Aorta (tissue), 5 donors: Measurements from ENCODE around the gene NEURL4. TPM values are rescaled to one million over a fixed set of nuclear protein-coding genes. Genes with fewer than 3 reads are reported as not detected.
A peak's percentile ranks its signal among the peaks of the same experiment; 100 is the strongest.

Source experiments
- ATAC-seq: fragments of 200-7000 bp; cut with Tn5 transposase; one replicate; pipeline ENCODE4 v1.9.1; 2022; ENCODE audit warnings: moderate library complexity; ENCODE audit not compliant: low FRiP score
- DNase-seq, 2 donors: peaks; one replicate each; pipeline ENCODE4 v3.0.0-alpha.2; 2020
- H3K27ac ChIP-seq, 2 donors: one replicate each; pipeline ENCODE4 v1.5.1; 2013; ENCODE audit warnings: low read length in 2 of 2, mild to moderate bottlenecking in 2 of 2, moderate library complexity in 2 of 2, control low read depth in 1 of 2, inconsistent platforms in 1 of 2, low read depth in 1 of 2
- H3K27me3 ChIP-seq, 2 donors: one replicate each; pipeline ENCODE4 v1.6.1; 2013; ENCODE audit warnings: control low read depth in 1 of 2, low read length in 1 of 2, mild to moderate bottlenecking in 1 of 2, moderate library complexity in 1 of 2; ENCODE audit not compliant: insufficient read depth in 2 of 2, control insufficient read depth in 1 of 2
- H3K36me3 ChIP-seq, 2 donors: one replicate each; pipeline ENCODE4 v1.6.1; 2013; ENCODE audit warnings: control low read depth in 1 of 2, low read length in 1 of 2, mild to moderate bottlenecking in 1 of 2; ENCODE audit not compliant: insufficient read depth in 2 of 2, control insufficient read depth in 1 of 2
- H3K4me1 ChIP-seq, 2 donors: one replicate each; pipeline ENCODE4 v1.6.1; 2013; ENCODE audit warnings: low read length in 2 of 2, control low read depth in 1 of 2, mild to moderate bottlenecking in 1 of 2, moderate library complexity in 1 of 2; ENCODE audit not compliant: insufficient read depth in 2 of 2, control insufficient read depth in 1 of 2
- H3K4me3 ChIP-seq, 2 donors: one replicate each; pipeline ENCODE4 v1.5.1; 2013; ENCODE audit warnings: low read length in 2 of 2, control low read depth in 1 of 2, mild to moderate bottlenecking in 1 of 2
- H3K9me3 ChIP-seq: one replicate; pipeline ENCODE4 v1.6.1; 2013; ENCODE audit warnings: mild to moderate bottlenecking, low read length; ENCODE audit not compliant: control insufficient read depth
- WGBS, 2 donors: extraction: QIAGEN DNeasy Blood & Tissue Kit; methylation state at CpG; one replicate each; pipeline ENCODE4 v1.1.7; 2013; 5-methylcytosine and 5-hydroxymethylcytosine counted together
- intact Hi-C, 2 donors: fragments of 100-400 bp; cut with DNase I; formaldehyde crosslinking; loops; one replicate each; pipeline versions ENCODE4 v1.14.2 to v1.15.0; 2022
- polyA plus RNA-seq, 2 donors: library from polyadenylated mRNA; stranded (reverse); fragments of 200-250 nt; gene quantifications; one replicate each; pipeline ENCODE4 v1.2.3, GENCODE V29; 2013
- total RNA-seq, 2 donors: library from RNA; stranded (reverse); fragmentation: NEBNext Ultra II Directional; extraction: Animal tissue kit (Norgen Biotek cat#: 25700); gene quantifications; one replicate each; pipeline ENCODE4 v1.2.1, GENCODE V29; 2021
- donor health status: healthy with polysubstance abuse.
- donor health status: Bipolar disorder and iron deficiency.
- donor health status: DM: no; HTN: no; CAD: no.
- donor health status: DM: no; HTN: no; CAD: no.
- donor health status: DM: yes; HTN: yes; CAD: no.

Gene NEURL4
- total and polyA plus RNA-seq, 4 donors: 7.3 to 52.8 (median 30.6) TPM

GRCh38 chr17:7361906-7362305, 32.8 kb upstream of the NEURL4 start:
- no peaks in the 10 kb centered on the region for H3K36me3 ChIP-seq
- no peak for ATAC-seq
- H3K27ac ChIP-seq: no peak overlapping the region
- H3K4me1 ChIP-seq: no peaks in the 10 kb centered on the region
- 64 to 65% methylated on average over 3 of the region's 3 CpGs for WGBS, 2 donors
- no peak for DNase-seq
- no peaks in the 10 kb centered on the region for H3K9me3 ChIP-seq
- H3K4me3 ChIP-seq: no peak overlapping the region
- intact Hi-C loops: no loop called here
- H3K27me3 ChIP-seq: no peaks in the 10 kb centered on the region

GRCh38 chr17:7357381-7357780, 28.2 kb upstream of the NEURL4 start:
- Histone ChIP-seq H3K4me3 (no peak overlapping the region), H3K27me3 (no peaks in the 10 kb centered on the region), H3K27ac (no peak overlapping the region), H3K9me3 (no peaks in the 10 kb centered on the region), H3K36me3 (no peaks in the 10 kb centered on the region), H3K4me1 (peaks cover 0 to 7% of the 10 kb centered on the region in 2 donors)
- ATAC-seq: no peak
- WGBS, 2 donors: 45 to 54% methylated on average over 2 of the region's 2 CpGs
- intact Hi-C loops: loop anchor here (2.0 to 10.0 kb wide), 5 partner anchors 35 to 207 kb away; partner anchors contain the start of genes TMEM102 (in 2 of the 2), FGF11 (in 1 of the 2), PLSCR3 (in 1 of the 2) and SENP3 (in 1 of the 2)
- no peak for DNase-seq

GRCh38 chr17:7356756-7357155, 27.6 kb upstream of the NEURL4 start:
- no peak for ATAC-seq
- intact Hi-C loops: loop anchor here (2.0 to 10.0 kb wide), 5 partner anchors 36 to 208 kb away; partner anchors contain the start of genes TMEM102 (in 2 of the 2), FGF11 (in 1 of the 2), PLSCR3 (in 1 of the 2) and SENP3 (in 1 of the 2)

GRCh38 chr17:7356072-7356549, 27.0 kb upstream of the NEURL4 start:
- no peak overlapping the region for H3K27ac ChIP-seq
- no peaks in the 10 kb centered on the region for H3K36me3 ChIP-seq
- intact Hi-C loops: loop anchor here (2.0 to 10.0 kb wide), 5 partner anchors 36 to 209 kb away; partner anchors contain the start of genes TMEM102 (in 2 of the 2), FGF11 (in 1 of the 2), PLSCR3 (in 1 of the 2) and SENP3 (in 1 of the 2)
- peak; percentile 42 for ATAC-seq
- peak; percentile 86 to 93 for DNase-seq
- H3K4me3 ChIP-seq: no peak overlapping the region
- H3K9me3 ChIP-seq: no peaks in the 10 kb centered on the region
- no peaks in the 10 kb centered on the region for H3K27me3 ChIP-seq
- 21 to 22% methylated on average over 11 to 12 of the region's 12 CpGs for WGBS, 2 donors
- H3K4me1 ChIP-seq: peaks cover 0 to 7% of the 10 kb centered on the region in 2 donors

More at GRCh38 chr17:7356756-7357155, 27.6 kb upstream of the NEURL4 start:
- no peak overlapping the region for H3K27ac ChIP-seq
- H3K4me1 ChIP-seq: peaks cover 0 to 7% of the 10 kb centered on the region in 2 donors
- no peak overlapping the region for H3K4me3 ChIP-seq
- DNase-seq: no peak
- no peaks in the 10 kb centered on the region for H3K27me3 ChIP-seq
- H3K36me3 ChIP-seq: no peaks in the 10 kb centered on the region
- no peaks in the 10 kb centered on the region for H3K9me3 ChIP-seq
- 73 to 74% methylated on average over 8 of the region's 8 CpGs for WGBS, 2 donors

- 81 to 89% methylated on average over 8 of the region's 8 CpGs for WGBS, 2 donors
- Histone ChIP-seq H3K9me3 (no peaks in the 10 kb centered on the region), H3K27ac (no peak overlapping the region), H3K4me1 (peaks cover 0 to 7% of the 10 kb centered on the region in 2 donors), H3K27me3 (no peaks in the 10 kb centered on the region), H3K4me3 (no peak overlapping the region), H3K36me3 (no peaks in the 10 kb centered on the region)
- intact Hi-C loops: loop anchor here (5.0 to 10.0 kb wide), 4 partner anchors 37 to 209 kb away; partner anchors contain the start of genes FGF11 (in 1 of the 2), PLSCR3 (in 1 of the 2), SENP3 (in 1 of the 2) and TMEM102 (in 1 of the 2)
- ATAC-seq (no peak), DNase-seq (no peak)
Measured at GRCh38 chr17:7355573-7355972, 26.4 kb upstream of the NEURL4 start.

GRCh38 chr17:7355053-7355452, 25.9 kb upstream of the NEURL4 start, which contains the start of gene TMEM95:
Gene TMEM95, plus strand, starts transcription at chr17:7355156. Its CDS starts 49 bp downstream, at chr17:7355205.
- Histone ChIP-seq H3K27me3 (no peaks in the 10 kb centered on the region), H3K27ac (no peak within 1 kb of the TSS), H3K4me1 (peaks cover 0 to 7% of the 10 kb centered on the region in 2 donors), H3K4me3 (no peak within 1 kb of the TSS), H3K36me3 (no peaks in the 10 kb centered on the region), H3K9me3 (no peaks in the 10 kb centered on the region)
- ATAC-seq: no peak
- WGBS, 2 donors: 19 to 33% methylated on average over 10 of the region's 10 CpGs
- no peak for DNase-seq
- intact Hi-C loops: loop anchor here (5.0 to 10.0 kb wide), 4 partner anchors 37 to 210 kb away; partner anchors contain the start of genes FGF11 (in 1 of the 2), PLSCR3 (in 1 of the 2), SENP3 (in 1 of the 2) and TMEM102 (in 1 of the 2)

- intact Hi-C loops: loop anchor here (5.0 to 10.0 kb wide), 4 partner anchors 80 to 210 kb away; partner anchors contain the start of genes FGF11 (in 1 of the 2), SENP3 (in 1 of the 2), TMEM102 (in 1 of the 2) and TNFSF13 (in 1 of the 2)
- ATAC-seq (no peak), DNase-seq (no peak)
- Histone ChIP-seq H3K36me3 (no peaks in the 10 kb centered on the region), H3K9me3 (no peaks in the 10 kb centered on the region), H3K4me3 (no peak overlapping the region), H3K27me3 (no peaks in the 10 kb centered on the region), H3K27ac (no peak overlapping the region), H3K4me1 (peaks cover 0 to 7% of the 10 kb centered on the region in 2 donors)
- 70 to 78% methylated on average over 9 of the region's 9 CpGs for WGBS, 2 donors
Measured at GRCh38 chr17:7354262-7354843, 25.2 kb upstream of the NEURL4 start.

- ATAC-seq (no peak), DNase-seq (no peak)
- no peaks in the 10 kb centered on the region for H3K36me3 ChIP-seq
- H3K27ac ChIP-seq: no peak overlapping the region
- no peaks in the 10 kb centered on the region for H3K27me3 ChIP-seq
- H3K4me3 ChIP-seq: peak overlapping the region; percentile 22 to 84
- 88 to 89% methylated on average over 36 to 37 of the region's 37 CpGs for WGBS, 2 donors
- intact Hi-C loops: loop anchor here (1.0 to 10.0 kb wide), 5 partner anchors 24 to 212 kb away; partner anchors contain the start of genes FGF11 (in 1 of the 2), NEURL4 (in 1 of the 2), SENP3 (in 1 of the 2) and TMEM102 (in 1 of the 2)
- H3K4me1 ChIP-seq: peaks cover 0 to 7% of the 10 kb centered on the region in 2 donors
- no peaks in the 10 kb centered on the region for H3K9me3 ChIP-seq
Measured at GRCh38 chr17:7352910-7353635, 23.9 kb upstream of the NEURL4 start.
